MM.1S (cell line): ENCODE measurements around the gene KLC3.

Source experiments
- DNase-seq: peaks from one replicate; pipeline ENCODE4 v3.0.0-alpha.2; 2015
- H2AFZ ChIP-seq: fragments of 300-600 bp; sonication (generic); 2 replicates; pipeline ENCODE4 v1.6.0; 2016; ENCODE audit warnings: antibody characterized with exemption, low read length
- H3F3A ChIP-seq: fragments of 300-600 bp; sonication (generic); 2 replicates; pipeline ENCODE4 v1.6.1; 2016; ENCODE audit warnings: mild to moderate bottlenecking, antibody characterized with exemption, low read length, moderate library complexity, mixed read lengths; ENCODE audit not compliant: insufficient read depth
- H3K27ac ChIP-seq: fragments of 300-600 bp; sonication (generic); 2 replicates; pipeline ENCODE4 v1.5.1; 2016; ENCODE audit warnings: mild to moderate bottlenecking, low read length
- H3K27me3 ChIP-seq: fragments of 300-600 bp; sonication (generic); replicated peaks from 2 replicates; pipeline ENCODE4 v1.6.0; 2016; ENCODE audit warnings: low read length; ENCODE audit not compliant: insufficient read depth
- H3K36me3 ChIP-seq: fragments of 300-600 bp; sonication (generic); replicated peaks from 2 replicates; pipeline ENCODE4 v1.6.1; 2016; ENCODE audit warnings: mild to moderate bottlenecking, low read length, mixed read lengths; ENCODE audit not compliant: insufficient read depth
- H3K4me1 ChIP-seq: fragments of 300-600 bp; sonication (generic); 2 replicates; pipeline ENCODE4 v1.6.1; 2016; ENCODE audit warnings: low read length, mixed read lengths
- H3K4me2 ChIP-seq: fragments of 300-600 bp; sonication (generic); 2 replicates; pipeline ENCODE4 v1.6.0; 2016; ENCODE audit warnings: low read depth, low read length
- H3K4me3 ChIP-seq: fragments of 300-600 bp; sonication (generic); 2 replicates; pipeline ENCODE4 v1.5.1; 2016; ENCODE audit warnings: low read length, mixed read lengths
- H3K79me2 ChIP-seq: fragments of 300-600 bp; sonication (generic); 2 replicates; pipeline ENCODE4 v1.6.1; 2016; ENCODE audit warnings: mixed run types, low read length, mixed read lengths
- H3K9ac ChIP-seq: fragments of 300-600 bp; sonication (generic); 2 replicates; pipeline ENCODE4 v1.6.1; 2016; ENCODE audit warnings: low read length, mixed read lengths
- H3K9me2 ChIP-seq: fragments of 300-600 bp; sonication (generic); replicated peaks from 2 replicates; pipeline ENCODE4 v1.6.1; 2016; ENCODE audit warnings: mild to moderate bottlenecking, low read length, mixed read lengths; ENCODE audit not compliant: insufficient read depth
- H3K9me3 ChIP-seq: fragments of 300-600 bp; sonication (generic); replicated peaks from 2 replicates; pipeline ENCODE4 v1.6.1; 2016; ENCODE audit warnings: mild to moderate bottlenecking, low read length, mixed read lengths; ENCODE audit not compliant: insufficient read depth
- H4K20me1 ChIP-seq: fragments of 300-600 bp; sonication (generic); 2 replicates; pipeline ENCODE4 v1.6.1; 2016; ENCODE audit warnings: mild to moderate bottlenecking, low read length, moderate library complexity, mixed read lengths; ENCODE audit not compliant: insufficient read depth
- EZH2 ChIP-seq: fragments of 300-600 bp; sonication (generic); optimal IDR thresholded peaks from 2 replicates; pipeline ENCODE3; 2017; ENCODE audit warnings: low read depth, mild to moderate bottlenecking, antibody characterized with exemption, low read length, mixed read lengths
- EZH2phosphoT487 ChIP-seq: fragments of 300-600 bp; sonication (generic); IDR thresholded peaks from 2 replicates; pipeline ENCODE4 v1.6.1; 2018; ENCODE audit warnings: antibody characterized with exemption, low read length
- TF ChIP-seq, protein P1 (sequence below): fragments of 300-600 bp; sonication (generic); IDR thresholded peaks from 2 replicates; pipeline ENCODE4 v1.5.1; 2016; ENCODE audit warnings: antibody characterized with exemption, low read length, mixed read lengths

KLC3 gene

DNA sequence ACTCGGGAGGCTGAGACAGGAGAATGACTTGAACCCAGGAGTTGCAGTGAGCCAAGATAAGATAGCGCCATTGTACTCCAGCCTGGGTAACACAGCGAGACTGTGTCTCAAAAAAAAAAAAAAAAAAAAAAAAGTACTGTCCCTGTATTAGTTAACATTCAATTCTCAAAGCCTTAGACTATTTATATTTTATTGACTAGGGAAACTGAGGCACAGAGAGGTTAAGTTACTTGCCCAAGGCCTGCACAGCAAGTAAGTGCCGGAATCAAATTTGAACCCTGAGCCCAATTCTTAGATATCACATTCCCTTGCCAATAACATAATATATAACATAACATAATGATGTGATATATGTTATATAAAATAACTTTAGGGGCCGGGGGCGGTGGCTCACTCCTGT, 921 bp upstream of the KLC3 start:
- H3K9me2 ChIP-seq: no peaks in the 10 kb centered on the region
- no peak for DNase-seq
- H3K4me2 ChIP-seq: no peak overlapping the region
- TF ChIP-seq, protein P1, sequence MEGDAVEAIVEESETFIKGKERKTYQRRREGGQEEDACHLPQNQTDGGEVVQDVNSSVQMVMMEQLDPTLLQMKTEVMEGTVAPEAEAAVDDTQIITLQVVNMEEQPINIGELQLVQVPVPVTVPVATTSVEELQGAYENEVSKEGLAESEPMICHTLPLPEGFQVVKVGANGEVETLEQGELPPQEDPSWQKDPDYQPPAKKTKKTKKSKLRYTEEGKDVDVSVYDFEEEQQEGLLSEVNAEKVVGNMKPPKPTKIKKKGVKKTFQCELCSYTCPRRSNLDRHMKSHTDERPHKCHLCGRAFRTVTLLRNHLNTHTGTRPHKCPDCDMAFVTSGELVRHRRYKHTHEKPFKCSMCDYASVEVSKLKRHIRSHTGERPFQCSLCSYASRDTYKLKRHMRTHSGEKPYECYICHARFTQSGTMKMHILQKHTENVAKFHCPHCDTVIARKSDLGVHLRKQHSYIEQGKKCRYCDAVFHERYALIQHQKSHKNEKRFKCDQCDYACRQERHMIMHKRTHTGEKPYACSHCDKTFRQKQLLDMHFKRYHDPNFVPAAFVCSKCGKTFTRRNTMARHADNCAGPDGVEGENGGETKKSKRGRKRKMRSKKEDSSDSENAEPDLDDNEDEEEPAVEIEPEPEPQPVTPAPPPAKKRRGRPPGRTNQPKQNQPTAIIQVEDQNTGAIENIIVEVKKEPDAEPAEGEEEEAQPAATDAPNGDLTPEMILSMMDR: no peak
- TF ChIP-seq EZH2 (no peak), EZH2phosphoT487 (no peak)
- H3K79me2 ChIP-seq: no peaks in the 10 kb centered on the region
- H4K20me1 ChIP-seq: no peaks in the 10 kb centered on the region
- no peak overlapping the region for H3K4me3 ChIP-seq
- H2AFZ ChIP-seq: no peak overlapping the region
- no peaks in the 10 kb centered on the region for H3K36me3 ChIP-seq
- H3K27me3 ChIP-seq: peaks cover 16% of the 10 kb centered on the region
- H3K9me3 ChIP-seq: no peaks in the 10 kb centered on the region
- no peaks in the 10 kb centered on the region for H3F3A ChIP-seq
- H3K4me1 ChIP-seq: 0 out of 2 replicates have a peak, but pooled peaks cover 3% of the 10 kb centered on the region
- no peak overlapping the region for H3K9ac ChIP-seq
- no peak overlapping the region for H3K27ac ChIP-seq

DNA sequence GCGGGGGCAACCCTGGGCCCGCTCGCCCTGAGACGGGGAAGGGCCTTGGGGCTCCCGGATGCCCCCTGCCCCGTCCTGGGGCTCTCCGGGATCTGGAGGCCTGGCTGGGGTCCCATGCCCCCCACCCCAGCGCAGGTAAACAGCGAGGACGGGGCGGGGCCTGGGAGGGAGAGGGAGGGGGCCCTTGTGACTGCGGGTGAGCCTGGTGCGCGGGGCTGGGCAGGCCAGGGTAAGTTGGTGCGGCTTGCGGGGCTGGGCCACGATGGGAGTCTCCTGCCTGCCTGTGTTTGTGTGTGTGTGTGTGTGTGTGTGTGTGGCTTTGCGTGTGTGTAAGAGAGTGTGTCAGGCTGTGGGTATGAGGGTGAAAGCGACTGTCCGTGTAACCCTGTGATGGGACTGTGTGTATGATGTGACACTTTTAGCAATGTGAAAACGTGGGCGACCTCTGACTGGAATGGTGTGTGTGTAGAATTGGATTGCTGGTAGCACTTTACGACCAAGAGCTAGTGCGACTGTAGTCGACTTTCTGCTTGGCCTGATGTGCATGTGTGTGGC, 426 bp downstream of the KLC3 start:
- Histone ChIP-seq H3K79me2 (no peaks in the 10 kb centered on the region), H3K4me3 (no peak overlapping the region; the same call in 1 of the 2 replicates), H3K27me3 (peaks cover 26% of the 10 kb centered on the region), H3K4me2 (peak overlapping the region; percentile 39; the same call in 1 of the 2 replicates), H3K4me1 (0 out of 2 replicates have a peak, but pooled peaks cover 3% of the 10 kb centered on the region), H4K20me1 (no peaks in the 10 kb centered on the region), H3F3A (no peaks in the 10 kb centered on the region), H3K36me3 (no peaks in the 10 kb centered on the region), H2AFZ (no peak overlapping the region), H3K9me3 (no peaks in the 10 kb centered on the region), H3K27ac (no peak overlapping the region), H3K9ac (no peak overlapping the region), H3K9me2 (no peaks in the 10 kb centered on the region)
- TF ChIP-seq, protein P1: no peak
- TF ChIP-seq EZH2phosphoT487 (no peak), EZH2 (no peak)
- no peak for DNase-seq

DNA sequence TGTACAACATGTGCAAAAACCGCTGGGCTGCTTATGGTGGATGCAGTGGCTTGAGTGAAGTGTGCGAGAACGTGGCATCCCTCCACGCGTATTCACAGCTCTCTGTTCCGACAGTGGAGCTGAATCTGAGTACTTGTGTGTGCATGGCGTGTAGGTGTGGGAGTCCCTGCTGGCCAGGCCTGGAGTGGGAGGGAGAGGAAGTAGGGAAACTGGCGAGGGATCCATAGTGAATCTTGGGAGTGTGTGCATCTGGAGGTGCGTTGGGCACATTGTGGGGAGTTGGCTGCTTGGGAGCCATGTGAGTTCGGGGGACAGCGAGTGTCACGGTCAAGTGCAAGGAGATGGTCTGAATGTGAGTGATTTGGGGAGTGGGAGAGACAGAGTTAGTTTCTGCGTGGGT, 2.4 kb downstream of the KLC3 start:
- H3K4me1 ChIP-seq: 0 out of 2 replicates have a peak, but pooled peaks cover 3% of the 10 kb centered on the region
- H3K27ac ChIP-seq: no peak overlapping the region
- H3F3A ChIP-seq: no peaks in the 10 kb centered on the region
- TF ChIP-seq EZH2phosphoT487 (no peak), EZH2 (no peak)
- TF ChIP-seq, protein P1: no peak
- peaks cover 43% of the 10 kb centered on the region for H3K27me3 ChIP-seq
- no peak overlapping the region for H3K4me3 ChIP-seq
- no peaks in the 10 kb centered on the region for H3K36me3 ChIP-seq
- no peak overlapping the region for H3K9ac ChIP-seq
- DNase-seq: no peak
- no peak overlapping the region for H3K4me2 ChIP-seq
- no peaks in the 10 kb centered on the region for H3K9me2 ChIP-seq
- no peak overlapping the region for H2AFZ ChIP-seq
- H3K9me3 ChIP-seq: no peaks in the 10 kb centered on the region
- H3K79me2 ChIP-seq: no peaks in the 10 kb centered on the region
- no peaks in the 10 kb centered on the region for H4K20me1 ChIP-seq
